ENCODE measurements around the gene EPB41L1. TPM values are rescaled to one million over a fixed set of nuclear protein-coding genes. Genes with fewer than 3 reads are reported as not detected.

The EPB41L1 gene
- total and polyA plus RNA-seq, 12 donors: 7.5 to 21.7 (median 15.8) TPM

- 87 to 93% methylated on average over 6 of the region's 6 CpGs for WGBS, 2 donors
- no peaks in the 10 kb centered on the region for H3K27me3 ChIP-seq
- no peak for TF ChIP-seq CTCF (IDR thresholded peaks at IDR 0.05)
- no peak for DNase-seq
- peaks cover 0 to 51% (median 0%) of the 10 kb centered on the region in 9 donors for H3K36me3 ChIP-seq
- no peak overlapping the region for H3K4me3 ChIP-seq
- intact Hi-C loops (cut with DNase I): no loop called here
- no peak overlapping the region for H3K27ac ChIP-seq
- H3K9me3 ChIP-seq: no peaks in the 10 kb centered on the region
- H3K4me1 ChIP-seq: peaks cover 0 to 3% (median 0%) of the 10 kb centered on the region in 9 donors
- ATAC-seq: no peak
Measured at GRCh38 chr20:36182604-36183154, 28.1 kb downstream of the EPB41L1 start.

GRCh38 chr20:36183155-36183944, 28.8 kb downstream of the EPB41L1 start:
- DNase-seq: no peak
- no peaks in the 10 kb centered on the region for H3K9me3 ChIP-seq
- WGBS, 2 donors: 82 to 87% methylated on average over 8 of the region's 8 CpGs
- peaks cover 0 to 49% (median 0%) of the 10 kb centered on the region in 9 donors for H3K36me3 ChIP-seq
- H3K27ac ChIP-seq: no peak overlapping the region
- no peaks in the 10 kb centered on the region for H3K27me3 ChIP-seq
- TF ChIP-seq CTCF (IDR thresholded peaks at IDR 0.05): no peak
- no peak for ATAC-seq
- H3K4me3 ChIP-seq: no peak overlapping the region
- H3K4me1 ChIP-seq: peaks cover 0 to 3% (median 0%) of the 10 kb centered on the region in 9 donors
- intact Hi-C loops (cut with DNase I): no loop called here

- H3K9me3 ChIP-seq: no peaks in the 10 kb centered on the region
Measured at GRCh38 chr20:36184816-36185776, 30.6 kb downstream of the EPB41L1 start.

More at GRCh38 chr20:36184816-36185776, 30.6 kb downstream of the EPB41L1 start:
- no peaks in the 10 kb centered on the region for H3K27me3 ChIP-seq
- ATAC-seq (no peak), DNase-seq (no peak)
- H3K4me1 ChIP-seq: peaks cover 0 to 3% (median 0%) of the 10 kb centered on the region in 9 donors
- peaks cover 0 to 48% (median 6%) of the 10 kb centered on the region in 9 donors for H3K36me3 ChIP-seq
- no peak for TF ChIP-seq CTCF (IDR thresholded peaks at IDR 0.05)
- no peak overlapping the region for H3K4me3 ChIP-seq
- no peak overlapping the region for H3K27ac ChIP-seq
- 95 to 96% methylated on average over 15 of the region's 15 CpGs for WGBS, 2 donors
- intact Hi-C loops (cut with DNase I): no loop called here
